Endothelial cell of umbilical vein (primary cell): ENCODE results near the gene ASIC4. TPM values are rescaled to one million over a fixed set of nuclear protein-coding genes. Genes with fewer than 3 reads are reported as not detected.

Experiments used
- BruUV-seq: library from RNA; stranded (reverse); fragments of 400-500 nt; replicated peaks from 2 replicates; lab custom pipeline; 2021; lab: Mats Ljungman, UMichigan
- CTCF ChIA-PET: fragments of 300-600, 350-600 bp; sonication (Branson Sonifier 250); formaldehyde crosslinking; loops from one replicate; lab custom pipeline; 2021; ENCODE audit warnings: antibody characterized with exemption, inconsistent platforms; lab: Charles Lee
- POLR2A ChIA-PET: fragments of 300-600, 350-600 bp; sonication (Branson Sonifier 250); formaldehyde crosslinking; loops from one replicate; lab custom pipeline; 2021; ENCODE audit warnings: antibody characterized with exemption, inconsistent platforms; lab: Charles Lee
- DNase-seq: peaks from one replicate; pipeline ENCODE4 v3.0.0-alpha.2; 2011; ENCODE audit warnings: low read depth, low spot score
- FAIRE-seq: peaks from 2 replicates; lab custom pipeline; 2011; peaks lifted over from hg19 to GRCh38; lab: Jason Lieb, UNC
- H2AFZ ChIP-seq: 2 replicates; pipeline ENCODE4 v1.6.0; 2012; ENCODE audit warnings: low read depth, low read length, control low read depth, inconsistent platforms
- H3K27ac ChIP-seq: 2 replicates; pipeline ENCODE4 v1.5.1; 2011; ENCODE audit warnings: low read depth, mild to moderate bottlenecking, control low read depth, low read length, moderate library complexity; ENCODE audit not compliant: insufficient read depth
- H3K27me3 ChIP-seq, 2 experiments: 2 replicates each; pipeline versions ENCODE4 v1.6.0 to v1.6.1; 2011; ENCODE audit warnings: low read length in 2 of 2, mixed read lengths in 1 of 2; ENCODE audit not compliant: control insufficient read depth in 2 of 2, insufficient read depth in 2 of 2
- H3K36me3 ChIP-seq, 2 experiments: 2 replicates in 1 of 2; 3 replicates in 1 of 2; pipeline ENCODE4 v1.5.1; 2011; ENCODE audit warnings: low read length in 2 of 2, mild to moderate bottlenecking in 1 of 2, moderate library complexity in 1 of 2; ENCODE audit not compliant: control insufficient read depth in 2 of 2, insufficient read depth in 2 of 2; ENCODE audit errors: extremely low read depth in 1 of 2
- H3K4me1 ChIP-seq: 3 replicates; pipeline ENCODE4 v1.5.1; 2011; ENCODE audit warnings: mild to moderate bottlenecking, low read length; ENCODE audit not compliant: control insufficient read depth, insufficient read depth; ENCODE audit errors: extremely low read depth
- H3K4me2 ChIP-seq: 2 replicates; pipeline ENCODE4 v1.6.1; 2011; ENCODE audit warnings: low read length, control low read depth, mixed read lengths; ENCODE audit not compliant: insufficient read depth
- H3K4me3 ChIP-seq, 3 experiments: fragments of 200-600 bp in 1 of 3; sonication (generic), shearing (Covaris generic) in 1 of 3; replicated peaks in 1 of 3; 2 replicates each; pipeline ENCODE4 v1.5.1; 2011 to 2016; ENCODE audit warnings: control low read depth in 3 of 3, low read length in 3 of 3, mild to moderate bottlenecking in 2 of 3, inconsistent platforms in 1 of 3, low read depth in 1 of 3, moderate library complexity in 1 of 3; ENCODE audit not compliant: insufficient read depth in 1 of 3
- H3K79me2 ChIP-seq: 2 replicates; pipeline ENCODE4 v1.6.0; 2012; ENCODE audit warnings: low read length, inconsistent platforms; ENCODE audit not compliant: control insufficient read depth, insufficient read depth
- H3K9ac ChIP-seq: replicated peaks from 2 replicates; pipeline ENCODE3; 2011; ENCODE audit warnings: low read length, control low read depth; ENCODE audit not compliant: insufficient read depth; ENCODE audit errors: extremely low read depth
- H3K9me1 ChIP-seq: replicated peaks from 3 replicates; pipeline ENCODE4 v1.6.0; 2011; ENCODE audit warnings: mild to moderate bottlenecking, low read length; ENCODE audit not compliant: control insufficient read depth, insufficient read depth; ENCODE audit errors: extremely low read depth
- H3K9me3 ChIP-seq: replicated peaks from 2 replicates; pipeline ENCODE4 v1.5.1; 2012; ENCODE audit warnings: low read length, inconsistent platforms; ENCODE audit not compliant: control insufficient read depth, insufficient read depth
- H4K20me1 ChIP-seq: replicated peaks from 2 replicates; pipeline ENCODE3; 2011; ENCODE audit warnings: mild to moderate bottlenecking, low read length; ENCODE audit not compliant: control insufficient read depth, insufficient read depth; ENCODE audit errors: extremely low read depth
- CTCF ChIP-seq, 2 donors: IDR thresholded peaks; 1 replicate in 1 of 2; 2 replicates in 1 of 2; pipeline ENCODE4 v1.5.1; 2011; ENCODE audit warnings: low read length in 2 of 2, mild to moderate bottlenecking in 2 of 2, moderate library complexity in 2 of 2, control low read depth in 1 of 2, inconsistent platforms in 1 of 2, low read depth in 1 of 2; ENCODE audit not compliant: insufficient read depth in 1 of 2; ENCODE audit errors: extremely low read depth in 1 of 2
- EZH2 ChIP-seq: IDR thresholded peaks from 2 replicates; pipeline ENCODE4 v1.6.1; 2012; ENCODE audit warnings: borderline replicate concordance, low read depth, mild to moderate bottlenecking, moderate library complexity, low read length, inconsistent platforms; ENCODE audit not compliant: severe bottlenecking
- FOS ChIP-seq: IDR thresholded peaks from 2 replicates; pipeline ENCODE4 v1.6.1; 2011; ENCODE audit warnings: mild to moderate bottlenecking, low read length, moderate library complexity, borderline replicate concordance; ENCODE audit not compliant: insufficient read depth
- GATA2 ChIP-seq: IDR thresholded peaks from 2 replicates; pipeline ENCODE4 v1.7.0; 2011; ENCODE audit warnings: low read depth, mild to moderate bottlenecking, moderate library complexity, mixed read lengths, low read length; ENCODE audit not compliant: insufficient read length, insufficient read depth
- JUN ChIP-seq: IDR thresholded peaks from 2 replicates; pipeline ENCODE4 v1.6.1; 2011; ENCODE audit warnings: borderline replicate concordance, low read depth; ENCODE audit not compliant: insufficient read length, insufficient read depth
- MAX ChIP-seq: IDR thresholded peaks from 2 replicates; pipeline ENCODE4 v1.6.1; 2011; ENCODE audit not compliant: insufficient read depth, insufficient read length
- MYC ChIP-seq: IDR thresholded peaks from one replicate; pipeline ENCODE4 v1.6.1; 2011; ENCODE audit warnings: mild to moderate bottlenecking, low read depth, low read length
- POLR2A ChIP-seq: IDR thresholded peaks from 2 replicates; pipeline ENCODE4 v1.6.1; 2012; ENCODE audit warnings: low read depth, mild to moderate bottlenecking, control low read depth, low read length
- POLR2AphosphoS5 ChIP-seq: IDR thresholded peaks from 2 replicates; pipeline ENCODE4 v1.6.1; 2012; ENCODE audit warnings: low read depth, mild to moderate bottlenecking, control low read depth, low read length, moderate library complexity; ENCODE audit not compliant: insufficient read depth
- dilution Hi-C: fragments of 300-500 bp; cut with MboI; formaldehyde crosslinking; loops from one replicate; pipeline ENCODE4 v1.15.0; 2019; ENCODE audit warnings: low sequenced_read_pairs; ENCODE audit not compliant: extremely low pct_ligation_motif_present
- intact Hi-C: fragments of 100-400 bp; cut with micrococcal nuclease; formaldehyde crosslinking; loops from one replicate; pipeline ENCODE4 v1.10.0; 2022
- polyA plus RNA-seq, 4 experiments: library from polyadenylated mRNA; depleted of rRNA in 3 of 4; stranded (reverse) in 3 of 4; unstranded in 1 of 4; fragments of >200 nt; gene quantifications; 2 replicates each; pipeline versions ENCODE4 v1.2.1 to v1.2.3, GENCODE V29; 2011 to 2012; ENCODE audit warnings: missing spikeins in 1 of 4
- total RNA-seq: library from RNA; stranded (reverse); gene quantifications from 2 replicates; pipeline ENCODE4 v1.2.3, GENCODE V29; 2021

Gene ASIC4
- total and polyA plus RNA-seq, 2 donors (not counting 3 experiments of a cell fraction or from before 2014, with no cell fraction given): not detected

GRCh38 chr2:219513787-219514186, 495 bp upstream of the ASIC4 start:
- Histone ChIP-seq H3K9ac (no peak overlapping the region), H3K27me3 (peaks cover 60 to 67% of the 10 kb centered on the region in 2 experiments)
- intact Hi-C loops: no loop called here

GRCh38 chr2:219514836-219515235, 554 bp downstream of the ASIC4 start:
- intact Hi-C loops: no loop called here
- no peak overlapping the region for H2AFZ ChIP-seq
- H3K9me3 ChIP-seq: no peaks in the 10 kb centered on the region
- no peaks in the 10 kb centered on the region for H4K20me1 ChIP-seq
- no peak for TF ChIP-seq POLR2A
- no peak for TF ChIP-seq POLR2AphosphoS5
- no peak for TF ChIP-seq EZH2
- no peak for TF ChIP-seq JUN
- TF ChIP-seq MYC: no peak
- no peak for TF ChIP-seq CTCF (IDR thresholded peaks at IDR 0.05; ENCODE audit: extremely low read depth in 1 of 2, insufficient read depth in 1 of 2, low read depth in 1 of 2, low read length in 2 of 2)
- TF ChIP-seq FOS: no peak
- TF ChIP-seq GATA2: no peak
- TF ChIP-seq MAX: no peak
- H3K4me1 ChIP-seq: no peaks in the 10 kb centered on the region
- peaks cover 63 to 67% of the 10 kb centered on the region in 2 experiments for H3K27me3 ChIP-seq
- BruUV-seq: no TSS peak
- no peak overlapping the region for H3K4me2 ChIP-seq
- H3K9ac ChIP-seq: no peak overlapping the region
- FAIRE-seq (no peak), DNase-seq (no peak)
- H3K9me1 ChIP-seq: no peaks in the 10 kb centered on the region
- no peak overlapping the region for H3K4me3 ChIP-seq
- dilution Hi-C loops: no loop called here
- ChIA-PET CTCF (interaction anchor here (1.9 to 6.6 kb wide), 2 partner anchors 15 to 19 kb away, joined by 8 to 39 read pairs; a partner anchor contains a TSS), POLR2A (no interaction called here)
- H3K27ac ChIP-seq: no peak overlapping the region
- H3K79me2 ChIP-seq: no peaks in the 10 kb centered on the region
- no peaks in the 10 kb centered on the region for H3K36me3 ChIP-seq

More at GRCh38 chr2:219513787-219514186, 495 bp upstream of the ASIC4 start:
- DNase-seq: no peak
- Histone ChIP-seq H3K79me2 (no peaks in the 10 kb centered on the region), H4K20me1 (no peaks in the 10 kb centered on the region), H3K4me2 (no peak overlapping the region), H3K4me3 (no peak overlapping the region), H3K9me1 (no peaks in the 10 kb centered on the region), H3K36me3 (no peaks in the 10 kb centered on the region), H3K4me1 (no peaks in the 10 kb centered on the region), H3K27ac (no peak overlapping the region), H2AFZ (no peak overlapping the region), H3K9me3 (no peaks in the 10 kb centered on the region)
- no TSS peak for BruUV-seq
- POLR2A ChIA-PET: no interaction called here
- CTCF ChIA-PET: interaction anchor here (1.2 to 6.6 kb wide), 3 partner anchors 9 to 18 kb away, joined by 3 to 39 read pairs (median 8); a partner anchor contains a TSS
- dilution Hi-C loops: no loop called here
- TF ChIP-seq EZH2 (peak; percentile 27), POLR2A (no peak)
- FAIRE-seq: no peak
